NT2/D1 (cell line): ENCODE results near the gene PLEKHA5.

Experiments
- DNase-seq: peaks from one replicate; pipeline ENCODE4 v3.0.0-alpha.2; 2011; ENCODE audit warnings: low read depth, low spot score
- H3K27me3 ChIP-seq: 2 replicates; pipeline ENCODE4 v1.6.0; 2011; ENCODE audit warnings: mild to moderate bottlenecking; ENCODE audit not compliant: insufficient read length, insufficient read depth
- H3K36me3 ChIP-seq: 2 replicates; pipeline ENCODE4 v1.6.1; 2011; ENCODE audit warnings: mild to moderate bottlenecking, low read length, mixed read lengths; ENCODE audit not compliant: insufficient read depth, insufficient read length
- H3K4me1 ChIP-seq: 2 replicates; pipeline ENCODE4 v1.5.1; 2011; ENCODE audit not compliant: insufficient read depth, insufficient read length
- H3K4me3 ChIP-seq: 2 replicates; pipeline ENCODE4 v1.5.1; 2011; ENCODE audit warnings: low read depth; ENCODE audit not compliant: insufficient read length
- H3K9ac ChIP-seq: 2 replicates; pipeline ENCODE4 v1.6.0; 2011; ENCODE audit warnings: low read depth; ENCODE audit not compliant: insufficient read length
- H3K9me3 ChIP-seq: 2 replicates; pipeline ENCODE4 v1.5.1; 2011; ENCODE audit warnings: mild to moderate bottlenecking, low read length; ENCODE audit not compliant: insufficient read depth
- SUZ12 ChIP-seq: IDR thresholded peaks from 2 replicates; pipeline ENCODE4 v1.6.1; 2011; ENCODE audit not compliant: insufficient read length, insufficient read depth; ENCODE audit errors: extremely low read depth
- YY1 ChIP-seq: IDR thresholded peaks from 2 replicates; pipeline ENCODE4 v1.6.1; 2011; ENCODE audit not compliant: insufficient read length, insufficient read depth
- ZNF274 ChIP-seq: IDR thresholded peaks from 2 replicates; pipeline ENCODE4 v1.6.1; 2011; ENCODE audit warnings: mild to moderate bottlenecking, low read depth, low read length

Gene PLEKHA5

DNA sequence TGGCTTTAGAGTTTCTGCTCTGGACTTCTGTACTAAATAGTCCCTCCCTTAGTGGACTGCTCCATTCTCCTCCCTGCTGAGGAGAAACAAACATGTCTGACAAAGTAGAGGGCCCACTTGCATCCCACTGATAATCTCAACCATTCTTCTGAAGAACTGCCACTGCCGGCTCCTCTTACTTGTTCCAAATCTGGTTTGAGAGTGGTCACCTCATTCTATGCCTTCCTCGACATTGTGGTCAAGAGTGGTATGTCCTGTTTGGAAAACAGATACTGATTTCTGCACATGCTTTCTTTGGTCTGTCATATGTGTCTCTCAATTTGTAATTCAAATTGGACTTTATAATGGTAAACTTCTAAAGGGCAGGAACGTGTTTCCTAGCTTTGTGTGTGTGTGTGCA lies 36.3 kb upstream of the PLEKHA5 start:
- TF ChIP-seq SUZ12 (no peak), ZNF274 (no peak), YY1 (no peak)
- no peaks in the 10 kb centered on the region for H3K4me1 ChIP-seq
- no peaks in the 10 kb centered on the region for H3K27me3 ChIP-seq
- no peak for DNase-seq
- H3K9me3 ChIP-seq, result no peaks in the 10 kb centered on the region; the same call in 1 of the 2 replicates
- no peaks in the 10 kb centered on the region for H3K36me3 ChIP-seq
- no peak overlapping the region for H3K4me3 ChIP-seq
- no peak overlapping the region for H3K9ac ChIP-seq

DNA sequence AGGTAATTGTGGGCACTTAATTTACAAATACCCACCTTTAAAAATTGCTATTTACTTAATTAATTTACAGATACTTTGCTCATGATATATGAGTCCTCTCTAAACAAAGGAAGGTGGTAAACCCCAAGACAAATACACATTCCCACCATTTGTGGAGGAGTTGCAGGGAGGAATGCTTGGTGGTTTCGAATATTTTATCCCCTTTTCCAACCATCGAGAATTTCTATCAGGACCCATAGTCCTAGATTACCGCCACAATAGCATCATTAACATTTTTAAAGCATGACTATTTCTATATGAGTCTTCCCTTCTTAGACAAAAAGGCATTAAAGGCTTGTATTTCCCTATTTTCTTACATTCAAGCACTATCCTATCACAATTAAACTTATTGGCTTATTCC lies 34.2 kb upstream of the PLEKHA5 start:
- Histone ChIP-seq H3K9me3 (no peaks in the 10 kb centered on the region; the same call in 1 of the 2 replicates), H3K9ac (no peak overlapping the region), H3K4me3 (no peak overlapping the region), H3K4me1 (no peaks in the 10 kb centered on the region), H3K36me3 (no peaks in the 10 kb centered on the region), H3K27me3 (no peaks in the 10 kb centered on the region)
- DNase-seq, result no peak
- no peak for TF ChIP-seq SUZ12
- TF ChIP-seq ZNF274, result no peak
- no peak for TF ChIP-seq YY1

DNA sequence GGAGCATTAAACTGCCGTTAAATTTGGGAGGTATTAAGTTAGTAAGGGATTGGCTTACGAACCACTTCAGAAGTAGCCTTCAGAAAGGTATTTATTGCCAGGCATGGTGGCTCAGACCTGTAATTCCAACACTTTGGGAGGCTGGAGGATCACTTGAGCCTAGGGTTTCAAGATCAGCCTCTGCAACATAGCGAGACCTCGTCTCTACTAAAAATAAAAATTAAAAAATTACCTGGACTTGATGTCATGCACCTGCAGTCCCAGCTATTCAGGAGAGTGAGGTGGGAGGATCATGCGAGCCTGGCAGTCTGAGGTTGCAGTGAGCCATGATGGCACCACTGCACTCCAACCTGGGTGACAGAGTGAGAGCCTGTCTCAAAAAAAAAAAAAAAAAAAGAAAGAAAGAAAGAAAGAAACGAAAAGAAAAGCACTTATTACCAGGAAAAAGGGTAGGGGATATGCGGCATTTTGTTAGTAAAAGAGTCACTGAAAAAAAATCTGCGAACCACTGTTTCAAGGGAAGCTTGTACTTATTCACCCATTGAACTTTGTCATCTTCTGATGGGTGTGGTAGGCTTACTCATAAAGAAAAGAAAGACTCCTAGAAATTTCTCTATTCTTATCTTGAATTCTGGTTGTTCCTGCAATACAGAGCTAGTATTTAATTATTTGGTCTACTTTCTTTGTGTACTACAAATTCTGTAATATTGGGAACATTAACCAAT lies 33.6 kb upstream of the PLEKHA5 start:
- H3K4me1 ChIP-seq, result no peaks in the 10 kb centered on the region
- no peak for DNase-seq
- no peaks in the 10 kb centered on the region for H3K27me3 ChIP-seq
- no peaks in the 10 kb centered on the region; the same call in 1 of the 2 replicates for H3K9me3 ChIP-seq
- H3K9ac ChIP-seq, result no peak overlapping the region
- no peak for TF ChIP-seq SUZ12
- TF ChIP-seq YY1, result no peak
- TF ChIP-seq ZNF274, result no peak
- H3K36me3 ChIP-seq, result no peaks in the 10 kb centered on the region
- H3K4me3 ChIP-seq, result no peak overlapping the region

DNA sequence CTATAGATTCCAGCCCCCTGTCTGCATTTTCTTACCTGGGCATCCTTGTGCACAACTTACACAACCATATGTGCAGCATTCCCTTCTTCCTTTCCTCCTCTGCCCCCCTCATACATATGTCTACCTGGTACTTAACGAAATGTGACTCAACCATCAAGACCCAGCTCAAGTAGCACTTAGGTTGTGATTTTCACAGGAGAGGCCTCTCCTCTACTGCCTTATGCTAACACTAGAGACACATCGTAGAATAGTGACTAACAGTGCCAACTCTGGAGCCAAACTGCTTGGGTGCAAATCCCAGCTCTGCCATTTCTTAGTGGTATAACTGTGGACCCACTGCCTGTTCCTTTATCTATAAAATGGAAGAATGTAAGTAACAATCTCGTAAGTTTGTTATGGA lies 24.1 kb upstream of the PLEKHA5 start:
- no peaks in the 10 kb centered on the region for H3K27me3 ChIP-seq
- H3K9me3 ChIP-seq, result no peaks in the 10 kb centered on the region
- TF ChIP-seq YY1, result no peak
- no peak for TF ChIP-seq SUZ12
- no peak for TF ChIP-seq ZNF274
- H3K36me3 ChIP-seq, result no peaks in the 10 kb centered on the region
- DNase-seq, result no peak
- no peak overlapping the region for H3K4me3 ChIP-seq
- no peak overlapping the region for H3K9ac ChIP-seq
- H3K4me1 ChIP-seq, result no peaks in the 10 kb centered on the region

DNA sequence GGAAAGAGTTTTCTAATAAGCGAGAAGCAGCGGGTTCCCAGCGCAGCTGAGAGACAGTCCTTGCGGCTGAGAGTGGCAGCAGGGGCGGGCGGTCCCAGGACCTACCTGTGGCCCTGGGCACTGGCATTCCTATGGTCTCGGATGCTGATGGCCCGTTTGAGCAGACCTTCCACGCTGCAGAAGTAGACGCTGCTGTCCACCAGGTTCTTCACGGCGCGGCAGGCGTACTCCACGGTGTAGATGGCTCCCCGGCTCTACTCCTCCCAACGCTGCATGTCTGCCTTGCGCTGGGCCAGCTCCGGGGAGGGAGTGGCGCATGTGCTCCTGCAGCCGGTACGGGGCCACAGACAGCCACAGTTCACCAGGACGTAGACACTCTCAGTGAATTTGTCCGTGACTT lies 21.8 kb upstream of the PLEKHA5 start:
- no peaks in the 10 kb centered on the region for H3K4me1 ChIP-seq
- 0 out of 2 replicates have a peak, but pooled peaks cover under 1% of the 10 kb centered on the region for H3K9me3 ChIP-seq
- H3K9ac ChIP-seq, result no peak overlapping the region
- H3K27me3 ChIP-seq, result no peaks in the 10 kb centered on the region
- H3K36me3 ChIP-seq, result no peaks in the 10 kb centered on the region
- no peak overlapping the region for H3K4me3 ChIP-seq
- TF ChIP-seq SUZ12 (no peak), YY1 (no peak), ZNF274 (no peak)
- no peak for DNase-seq

DNA sequence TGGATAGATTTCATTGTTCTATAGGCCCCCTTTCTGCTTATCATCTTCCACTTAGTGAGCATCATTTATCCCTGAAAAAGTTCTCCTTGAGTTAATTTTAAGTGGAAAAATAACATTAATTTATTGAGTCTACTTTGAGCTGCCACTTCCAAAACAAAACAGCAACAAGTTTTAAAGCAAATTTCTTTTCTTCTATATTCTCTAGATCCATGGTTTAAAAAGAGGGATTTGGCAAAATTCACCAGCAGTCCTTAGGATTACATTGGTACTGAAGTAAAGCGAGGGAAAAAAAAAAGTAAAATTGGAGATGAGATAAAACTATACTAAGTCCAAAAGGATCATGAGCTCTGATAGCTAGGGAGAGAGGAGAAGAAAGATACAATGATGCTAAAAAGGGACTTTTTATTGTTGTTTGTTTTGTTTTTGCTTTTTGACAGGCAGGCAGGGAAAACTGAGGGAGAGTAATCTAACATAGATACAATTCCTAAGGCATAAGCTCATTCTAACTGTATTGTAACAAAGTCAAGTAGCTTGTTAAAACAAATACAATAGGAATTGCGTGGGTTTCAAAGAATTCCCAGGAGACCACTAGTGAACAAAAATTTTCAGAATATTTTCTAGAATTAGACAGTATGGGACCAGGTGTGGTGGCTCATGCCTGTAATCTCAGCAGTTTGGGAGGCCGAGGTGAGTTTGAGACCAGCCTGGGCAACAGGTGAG lies 19.2 kb upstream of the PLEKHA5 start:
- H3K36me3 ChIP-seq, result no peaks in the 10 kb centered on the region
- H3K27me3 ChIP-seq, result no peaks in the 10 kb centered on the region
- 0 out of 2 replicates have a peak, but pooled peaks cover 4% of the 10 kb centered on the region for H3K9me3 ChIP-seq
- TF ChIP-seq ZNF274, result no peak
- TF ChIP-seq YY1, result no peak
- TF ChIP-seq SUZ12, result no peak
- H3K4me1 ChIP-seq, result no peaks in the 10 kb centered on the region
- DNase-seq, result no peak
- no peak overlapping the region for H3K9ac ChIP-seq
- H3K4me3 ChIP-seq, result no peak overlapping the region

DNA sequence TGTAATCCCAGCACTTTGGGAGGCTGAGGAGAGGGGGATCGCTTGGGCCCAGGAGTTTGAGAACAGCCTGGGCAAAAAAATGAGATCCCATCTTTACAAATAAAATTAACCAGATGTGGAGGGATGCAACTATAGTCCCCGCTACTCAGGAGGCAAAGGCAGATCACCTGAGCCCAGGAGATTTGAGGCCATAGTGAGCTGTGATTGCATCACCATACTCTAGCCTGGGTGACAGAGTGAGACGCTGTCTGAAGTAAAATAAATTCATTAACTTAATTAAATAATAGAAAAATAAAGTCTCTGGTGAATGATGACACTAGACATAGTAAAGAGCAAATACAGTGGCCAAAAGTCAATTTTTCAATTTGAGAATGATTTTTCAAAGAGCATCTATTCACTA lies 16.1 kb upstream of the PLEKHA5 start:
- TF ChIP-seq YY1 (no peak), SUZ12 (no peak), ZNF274 (no peak)
- Histone ChIP-seq H3K27me3 (no peaks in the 10 kb centered on the region), H3K4me3 (no peak overlapping the region), H3K9me3 (0 out of 2 replicates have a peak, but pooled peaks cover 4% of the 10 kb centered on the region), H3K4me1 (no peaks in the 10 kb centered on the region), H3K36me3 (no peaks in the 10 kb centered on the region), H3K9ac (no peak overlapping the region)
- DNase-seq, result no peak
